ENCODE measurements around the gene ARHGAP1. TPM values are rescaled to one million over a fixed set of nuclear protein-coding genes. Genes with fewer than 3 reads are reported as not detected.

ARHGAP1 gene
- total and polyA plus RNA-seq, 2 of the 4 experiments (the other 2 are of a cell fraction) = 46.6 to 78.8 TPM

DNA sequence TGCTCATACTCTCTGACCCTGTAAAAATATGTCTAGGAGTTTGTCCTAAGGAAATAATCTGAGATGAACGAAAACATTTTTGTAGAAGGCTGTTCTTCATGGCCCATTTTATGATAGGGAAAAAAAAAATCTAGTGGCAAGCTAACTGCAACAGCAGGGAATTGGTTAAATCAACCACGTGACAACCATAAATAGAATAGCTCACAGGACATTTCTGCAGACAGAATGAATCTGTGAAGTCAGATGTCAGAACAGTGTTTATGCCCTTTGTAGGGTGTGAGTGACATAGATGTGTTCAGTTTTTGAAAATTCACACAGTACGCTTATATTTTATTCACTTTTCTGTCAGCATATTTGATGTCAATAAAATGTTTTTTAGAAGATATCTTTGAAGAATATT is 16.1 kb downstream of the ARHGAP1 start:
- H3K27me3 ChIP-seq (ENCODE audit: control insufficient read depth, insufficient read depth, low read length) = no peaks in the 10 kb centered on the region
- H3K36me3 ChIP-seq (ENCODE audit: control insufficient read depth, insufficient read depth, low read length) = peaks cover 57% of the 10 kb centered on the region
- H4K5ac ChIP-seq (ENCODE audit: low read depth, low read length) = no peak overlapping the region
- H4K20me1 ChIP-seq (ENCODE audit: insufficient read depth, low read length) = peaks cover 6% of the 10 kb centered on the region; the same call in 1 of the 2 replicates
- no peak overlapping the region for H2BK15ac ChIP-seq (ENCODE audit: low read depth, low read length)
- H3K4me3 ChIP-seq (ENCODE audit: insufficient read depth, low read depth, low read length) = no peak overlapping the region
- ATAC-seq (ENCODE audit: low read depth) (no peak), DNase-seq (no peak)
- no peak overlapping the region for H4K91ac ChIP-seq (ENCODE audit: insufficient read depth, low read depth, low read length)
- H3K4me2 ChIP-seq (ENCODE audit: low read depth, low read length) = no peak overlapping the region
- intact Hi-C loops (cut with micrococcal nuclease) (loop anchor here (10.0 kb wide), 1 partner anchor 300 kb away; the partner anchor contains the start of gene MDK), in situ Hi-C loops (cut with MboI; ENCODE audit: low sequenced_read_pairs) (no loop called here), dilution Hi-C loops (cut with HindIII; ENCODE audit: low sequenced_read_pairs, unreplicated experiment) (no loop called here)
- H2BK20ac ChIP-seq (ENCODE audit: low read depth, low read length) = no peak overlapping the region
- no peak overlapping the region for H3K4ac ChIP-seq (ENCODE audit: low read depth, low read length)
- no peak overlapping the region for H4K8ac ChIP-seq (ENCODE audit: low read depth in 2 of 2, low read length in 2 of 2)
- no peak overlapping the region for H3K9ac ChIP-seq (ENCODE audit: low read depth, low read length)
- H3K18ac ChIP-seq (ENCODE audit: low read depth, low read length) = no peak overlapping the region
- no peak overlapping the region for H2BK5ac ChIP-seq (ENCODE audit: low read depth, low read length, poor library complexity, severe bottlenecking)
- H3K79me1 ChIP-seq (ENCODE audit: low read depth in 1 of 2, low read length in 2 of 2) = peaks cover 12 to 41% of the 10 kb centered on the region in 2 experiments; a peak in 3 of 4 replicates
- no TSS peak for BruUV-seq (replicated peaks)
- H2AK5ac ChIP-seq (ENCODE audit: low read depth, low read length) = no peak overlapping the region
- H3K56ac ChIP-seq (ENCODE audit: extremely low read depth, insufficient read depth, low read length) = no peak overlapping the region
- H3K23ac ChIP-seq (ENCODE audit: low read depth, low read length) = no peak overlapping the region
- H2AK9ac ChIP-seq (replicated peaks; ENCODE audit: low read depth, low read length, poor library complexity) = no peak overlapping the region
- no peak for TF ChIP-seq POLR2A (IDR thresholded peaks at IDR 0.05; ENCODE audit: low read depth, low read length)
- TF ChIP-seq, protein P1, sequence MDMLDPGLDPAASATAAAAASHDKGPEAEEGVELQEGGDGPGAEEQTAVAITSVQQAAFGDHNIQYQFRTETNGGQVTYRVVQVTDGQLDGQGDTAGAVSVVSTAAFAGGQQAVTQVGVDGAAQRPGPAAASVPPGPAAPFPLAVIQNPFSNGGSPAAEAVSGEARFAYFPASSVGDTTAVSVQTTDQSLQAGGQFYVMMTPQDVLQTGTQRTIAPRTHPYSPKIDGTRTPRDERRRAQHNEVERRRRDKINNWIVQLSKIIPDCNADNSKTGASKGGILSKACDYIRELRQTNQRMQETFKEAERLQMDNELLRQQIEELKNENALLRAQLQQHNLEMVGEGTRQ (IDR thresholded peaks at IDR 0.05; ENCODE audit: low read depth, low read length) = 0 out of 2 replicates have a peak, but pooled peaks have one; percentile 9
- no peak overlapping the region for H2AFZ ChIP-seq (replicated peaks; ENCODE audit: low read length, poor library complexity)
- peaks cover 26% of the 10 kb centered on the region for H3K9me1 ChIP-seq (ENCODE audit: insufficient read depth, low read length)
- H3K27ac ChIP-seq (ENCODE audit: insufficient read depth, low read length) = no peak overlapping the region
- ChIA-PET CTCF (no interaction called here), POLR2A (ENCODE audit: unreplicated experiment) (no interaction called here)
- H2BK120ac ChIP-seq (ENCODE audit: low read depth, low read length) = no peak overlapping the region
- no peak overlapping the region for H3K14ac ChIP-seq (replicated peaks; ENCODE audit: low read depth, low read length)
- peaks cover 18% of the 10 kb centered on the region for H3K4me1 ChIP-seq (ENCODE audit: control insufficient read depth, insufficient read depth, low read length)
- no CpG with 5 or more reads among the region's 3 CpGs for WGBS, 2 experiments (ENCODE audit: extremely low coverage in 2 of 2, insufficient read length in 1 of 2)
- H3K9me3 ChIP-seq (ENCODE audit: control insufficient read depth, insufficient read depth, low read length) = no peaks in the 10 kb centered on the region
